Activated naive CD8-positive, alpha-beta T cell treated with anti-CD3 and anti-CD28 coated beads, Interleukin-2, amount 50 U/mL, for 24 hours (primary cell): Measurements from ENCODE around the gene MACROD1.

Experiments
- ATAC-seq: fragments of 150-1000 bp; cut with Tn5 transposase; one replicate; pipeline ENCODE4 v1.10.0; 2021
- DNase-seq: peaks from one replicate; pipeline ENCODE4 v3.0.0; 2021
- H3K27ac Mint-ChIP-seq: one replicate; pipeline ENCODE4 v1.8.0; 2021; ENCODE audit warnings: mild to moderate bottlenecking, mixed read lengths
- H3K27me3 Mint-ChIP-seq: one replicate; pipeline ENCODE4 v1.8.0; 2021; ENCODE audit warnings: mixed read lengths
- H3K36me3 Mint-ChIP-seq: one replicate; pipeline ENCODE4 v1.8.0; 2021; ENCODE audit warnings: low read depth, mixed read lengths
- H3K4me1 Mint-ChIP-seq: one replicate; pipeline ENCODE4 v1.8.0; 2021; ENCODE audit warnings: mixed read lengths
- H3K4me3 Mint-ChIP-seq: one replicate; pipeline ENCODE4 v1.8.0; 2021; ENCODE audit warnings: mild to moderate bottlenecking, moderate library complexity, mixed read lengths
- H3K9me3 Mint-ChIP-seq: one replicate; pipeline ENCODE4 v1.8.0; 2021; ENCODE audit warnings: mixed read lengths

The MACROD1 gene

DNA sequence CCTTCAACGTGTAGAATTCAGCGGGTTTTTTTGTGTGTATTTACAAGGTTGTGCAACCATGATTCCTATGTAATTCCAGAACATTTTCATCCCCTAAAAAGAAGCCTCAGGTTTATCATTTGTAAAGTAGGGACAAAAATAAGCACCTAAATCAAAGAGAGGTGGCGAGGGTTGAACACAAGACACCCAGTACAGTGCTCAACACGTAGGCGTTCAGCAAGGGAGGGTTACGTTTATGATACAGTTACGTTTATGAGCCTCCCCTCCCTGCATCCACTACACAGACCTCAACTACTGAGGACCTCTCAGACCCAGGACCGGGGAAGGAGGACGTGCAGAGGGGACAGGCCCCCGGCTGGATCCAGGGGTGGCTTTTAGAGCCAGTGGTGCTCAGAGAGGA is 85.5 kb downstream of the MACROD1 start:
- H3K27ac Mint-ChIP-seq = no peak overlapping the region
- H3K9me3 Mint-ChIP-seq = no peaks in the 10 kb centered on the region
- ATAC-seq (no peak), DNase-seq (no peak)
- no peaks in the 10 kb centered on the region for H3K4me1 Mint-ChIP-seq
- H3K4me3 Mint-ChIP-seq = no peak overlapping the region
- H3K27me3 Mint-ChIP-seq = no peaks in the 10 kb centered on the region
- H3K36me3 Mint-ChIP-seq = no peaks in the 10 kb centered on the region

DNA sequence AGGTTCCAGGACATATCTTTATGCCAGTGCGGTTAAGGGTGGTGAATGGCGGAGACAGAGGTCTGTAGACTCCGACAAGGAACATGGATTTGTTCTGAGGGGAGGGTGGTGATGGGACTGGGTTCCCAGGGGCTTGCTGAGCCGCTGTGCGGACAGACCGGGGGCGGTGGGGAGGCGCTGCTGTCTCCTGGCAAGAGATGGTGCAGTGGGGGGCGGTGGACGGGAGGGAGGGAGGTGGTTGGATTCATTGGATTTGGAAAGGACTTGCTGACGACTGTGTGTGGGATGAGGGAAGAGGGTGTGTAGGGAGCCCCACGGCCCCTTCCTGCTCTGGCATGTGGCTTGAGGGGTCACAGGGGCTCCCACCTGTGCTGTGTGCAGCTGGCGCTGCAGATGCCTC is 87.0 kb downstream of the MACROD1 start:
- no peak for DNase-seq
- H3K27ac Mint-ChIP-seq = no peak overlapping the region
- H3K9me3 Mint-ChIP-seq = no peaks in the 10 kb centered on the region
- H3K36me3 Mint-ChIP-seq = no peaks in the 10 kb centered on the region
- no peaks in the 10 kb centered on the region for H3K27me3 Mint-ChIP-seq
- no peak for ATAC-seq
- H3K4me1 Mint-ChIP-seq = peaks cover 3% of the 10 kb centered on the region
- H3K4me3 Mint-ChIP-seq = no peak overlapping the region

DNA sequence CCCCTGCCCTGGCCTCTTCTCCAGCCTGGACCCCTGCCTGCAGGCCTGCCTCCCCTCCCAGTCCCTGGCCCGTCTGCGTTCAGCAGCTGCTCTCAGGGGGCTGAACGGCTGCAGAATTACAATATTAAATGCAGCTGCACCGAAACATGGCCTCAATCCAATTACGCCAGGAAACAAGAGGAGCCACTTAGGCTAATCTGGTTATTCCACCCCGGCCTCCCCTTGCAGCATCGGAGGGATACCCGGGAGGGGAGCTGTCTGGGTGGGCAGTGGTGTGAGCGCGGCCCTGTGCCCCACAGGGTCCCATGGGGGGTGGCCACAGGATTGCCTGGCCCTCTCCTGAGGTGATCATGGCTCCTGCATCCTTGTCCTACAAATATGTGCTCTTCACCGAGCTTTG is 87.6 kb downstream of the MACROD1 start:
- no peak for ATAC-seq
- Mint-ChIP-seq H3K9me3 (no peaks in the 10 kb centered on the region), H3K4me3 (no peak overlapping the region), H3K4me1 (peaks cover 3% of the 10 kb centered on the region), H3K36me3 (no peaks in the 10 kb centered on the region), H3K27me3 (no peaks in the 10 kb centered on the region), H3K27ac (no peak overlapping the region)
- no peak for DNase-seq

DNA sequence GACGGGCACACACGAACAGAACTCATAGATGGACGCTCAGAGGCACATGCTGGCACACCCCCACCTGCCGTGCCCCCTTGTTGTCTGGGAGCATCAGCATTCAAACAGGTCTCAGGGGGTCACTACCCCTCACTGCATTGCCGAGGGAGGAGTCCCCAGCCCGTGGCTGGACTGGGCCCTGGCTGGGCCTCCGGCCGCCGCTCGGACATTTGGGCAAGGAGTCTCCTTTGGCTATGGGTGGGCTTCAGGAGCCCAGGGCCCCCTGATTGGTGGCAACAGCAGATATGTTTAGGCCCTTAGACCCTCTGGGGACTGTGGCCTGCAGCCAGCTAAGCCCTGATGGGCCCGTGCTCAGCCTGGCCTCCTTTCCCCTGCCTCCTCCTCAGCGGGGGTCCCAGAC is 88.3 kb downstream of the MACROD1 start:
- H3K9me3 Mint-ChIP-seq = no peaks in the 10 kb centered on the region

DNA sequence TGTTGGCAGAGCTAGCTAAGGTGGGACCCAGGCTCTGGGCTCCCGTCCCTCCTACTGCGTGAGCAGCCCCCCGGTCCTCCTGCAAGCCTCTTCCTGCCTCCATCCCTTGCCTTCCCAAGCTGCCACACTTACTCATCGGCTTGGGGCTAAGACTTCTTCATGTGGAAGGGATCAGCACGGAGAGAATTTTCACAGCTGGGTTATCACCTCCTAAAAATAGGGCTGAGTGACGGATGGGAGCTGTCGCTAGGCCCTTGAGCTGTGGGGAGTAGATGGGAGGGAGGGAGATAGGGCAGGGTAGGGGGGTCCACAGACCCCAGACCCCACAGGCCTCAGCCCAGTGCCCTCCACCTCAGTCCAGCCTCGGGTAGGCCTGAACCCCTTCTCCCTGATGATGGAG is 89.2 kb downstream of the MACROD1 start:
- peaks cover 3% of the 10 kb centered on the region for H3K4me1 Mint-ChIP-seq
- ATAC-seq (no peak), DNase-seq (no peak)
- no peaks in the 10 kb centered on the region for H3K36me3 Mint-ChIP-seq
- no peak overlapping the region for H3K4me3 Mint-ChIP-seq
- no peaks in the 10 kb centered on the region for H3K9me3 Mint-ChIP-seq
- H3K27me3 Mint-ChIP-seq = no peaks in the 10 kb centered on the region
- H3K27ac Mint-ChIP-seq = no peak overlapping the region

More for the DNA sequence above, 88.3 kb downstream of the MACROD1 start:
- Mint-ChIP-seq H3K4me1 (peaks cover 3% of the 10 kb centered on the region), H3K27ac (no peak overlapping the region), H3K4me3 (no peak overlapping the region), H3K27me3 (no peaks in the 10 kb centered on the region), H3K36me3 (no peaks in the 10 kb centered on the region)
- no peak for ATAC-seq
- no peak for DNase-seq

DNA sequence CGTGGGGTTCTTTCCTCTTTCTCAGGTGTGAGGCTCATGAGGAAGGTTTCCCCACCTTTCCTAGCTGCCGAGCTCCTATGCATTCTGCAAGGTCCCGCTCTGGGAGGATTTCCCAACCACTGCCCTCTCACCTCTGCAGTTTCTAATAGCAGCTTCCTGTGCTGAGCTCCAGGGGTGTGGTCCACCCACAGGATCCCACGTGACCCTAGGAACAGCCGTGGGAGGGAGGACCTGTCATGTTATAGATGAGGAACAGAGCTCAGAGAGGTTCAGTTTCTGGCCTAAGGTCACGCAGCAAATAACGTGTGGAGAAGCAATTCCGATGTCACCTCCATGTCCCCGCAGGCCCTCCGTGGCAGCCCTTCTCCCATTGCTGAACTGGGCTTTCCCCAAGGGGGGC is 91.7 kb downstream of the MACROD1 start:
- H3K27ac Mint-ChIP-seq = no peak overlapping the region
- H3K27me3 Mint-ChIP-seq = no peaks in the 10 kb centered on the region
- ATAC-seq (no peak), DNase-seq (no peak)
- no peak overlapping the region for H3K4me3 Mint-ChIP-seq
- H3K9me3 Mint-ChIP-seq = no peaks in the 10 kb centered on the region
- peaks cover 3% of the 10 kb centered on the region for H3K4me1 Mint-ChIP-seq
- no peaks in the 10 kb centered on the region for H3K36me3 Mint-ChIP-seq

DNA sequence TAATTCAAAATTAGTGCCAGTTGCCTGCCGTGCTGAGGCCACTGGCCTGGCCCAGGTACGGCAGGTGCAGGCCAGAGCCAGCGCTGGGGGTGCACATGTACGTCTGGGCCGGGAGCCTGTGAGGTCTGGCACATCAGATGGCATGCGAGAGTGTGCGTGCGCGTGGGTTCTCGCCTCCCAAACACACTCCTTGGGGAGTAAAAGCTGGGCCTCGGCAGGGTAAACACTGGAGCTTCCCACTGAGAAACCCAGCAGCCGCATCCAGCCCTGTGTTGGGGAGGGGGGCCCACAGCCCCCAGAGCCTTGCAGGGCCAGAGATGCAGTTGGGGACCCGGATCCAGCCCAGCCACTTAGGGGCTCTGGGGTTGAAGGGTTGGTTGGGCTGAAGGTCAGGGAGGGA is 92.4 kb downstream of the MACROD1 start:
- H3K36me3 Mint-ChIP-seq = no peaks in the 10 kb centered on the region
- DNase-seq (no peak), ATAC-seq (no peak)
- H3K4me3 Mint-ChIP-seq = no peak overlapping the region
- H3K27ac Mint-ChIP-seq = no peak overlapping the region
- peaks cover 3% of the 10 kb centered on the region for H3K4me1 Mint-ChIP-seq
- no peaks in the 10 kb centered on the region for H3K9me3 Mint-ChIP-seq
- H3K27me3 Mint-ChIP-seq = no peaks in the 10 kb centered on the region

DNA sequence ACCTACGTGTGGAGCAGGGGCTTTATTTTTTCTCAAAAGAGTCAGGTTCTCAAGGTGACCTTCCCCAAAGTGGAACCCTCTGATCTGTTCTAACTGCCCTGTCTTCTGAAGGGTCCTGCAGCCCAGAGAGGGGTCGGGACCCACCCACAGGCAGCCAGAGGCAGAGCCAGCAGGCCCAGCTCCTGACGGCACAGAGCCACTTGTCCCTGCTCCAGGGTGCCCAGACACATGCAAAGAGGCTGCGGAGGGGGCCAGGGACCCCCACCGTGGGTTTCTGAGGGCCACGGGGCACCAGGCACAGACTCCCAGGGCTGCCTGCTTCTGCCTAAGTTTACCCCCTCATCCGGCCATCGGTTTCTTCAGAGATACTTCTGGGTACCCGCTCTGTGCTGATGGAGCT is 93.0 kb downstream of the MACROD1 start:
- no peaks in the 10 kb centered on the region for H3K27me3 Mint-ChIP-seq
- H3K27ac Mint-ChIP-seq = no peak overlapping the region
- H3K36me3 Mint-ChIP-seq = no peaks in the 10 kb centered on the region
- H3K9me3 Mint-ChIP-seq = no peaks in the 10 kb centered on the region
- no peak overlapping the region for H3K4me3 Mint-ChIP-seq
- DNase-seq = no peak
- H3K4me1 Mint-ChIP-seq = peaks cover 3% of the 10 kb centered on the region
- no peak for ATAC-seq

DNA sequence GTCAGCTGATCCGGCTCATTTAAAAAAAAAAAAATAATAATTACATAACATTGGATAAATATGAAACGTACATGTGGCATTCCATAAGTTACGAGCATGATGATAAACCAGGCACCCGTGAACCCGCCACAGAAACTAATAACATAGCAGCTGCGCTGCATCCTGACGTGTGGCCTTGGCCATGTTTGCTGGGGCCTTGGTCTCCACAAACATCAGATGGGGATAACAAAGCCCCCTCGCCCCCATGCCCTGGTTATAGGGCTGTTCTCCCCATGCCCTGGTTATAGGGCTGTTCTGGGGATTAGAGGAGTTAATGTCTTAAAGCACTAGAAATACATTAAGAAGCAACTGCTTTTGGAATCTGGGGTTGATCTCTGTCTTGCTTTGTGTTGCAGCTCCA is 93.5 kb downstream of the MACROD1 start:
- Mint-ChIP-seq H3K4me1 (peaks cover 3% of the 10 kb centered on the region), H3K4me3 (no peak overlapping the region), H3K9me3 (no peaks in the 10 kb centered on the region), H3K27ac (no peak overlapping the region), H3K27me3 (no peaks in the 10 kb centered on the region), H3K36me3 (no peaks in the 10 kb centered on the region)
- ATAC-seq (no peak), DNase-seq (no peak)

DNA sequence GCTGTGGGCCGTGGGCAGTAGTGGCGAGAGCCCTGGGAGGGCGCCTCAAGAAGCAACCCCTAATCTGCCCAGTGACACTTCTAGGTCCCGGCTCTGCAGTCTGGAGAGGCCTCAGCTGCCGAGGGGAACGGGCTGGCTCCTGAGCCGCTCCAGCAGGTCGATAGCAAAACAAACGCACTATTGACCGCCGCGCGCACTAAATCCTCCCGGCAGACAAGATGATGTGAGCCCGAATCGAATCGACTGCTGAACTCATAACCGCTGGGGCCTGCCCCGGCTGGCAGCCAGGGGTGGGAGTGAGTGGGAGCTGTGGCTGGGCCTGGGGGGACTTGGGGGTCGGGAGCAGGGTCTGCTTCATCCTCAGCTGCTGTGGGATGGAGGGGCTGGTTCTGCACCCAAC is 94.1 kb downstream of the MACROD1 start:
- ATAC-seq = no peak
- H3K36me3 Mint-ChIP-seq = no peaks in the 10 kb centered on the region
- H3K27ac Mint-ChIP-seq = no peak overlapping the region
- DNase-seq = no peak
- H3K27me3 Mint-ChIP-seq = no peaks in the 10 kb centered on the region
- peaks cover 3% of the 10 kb centered on the region for H3K4me1 Mint-ChIP-seq
- no peaks in the 10 kb centered on the region for H3K9me3 Mint-ChIP-seq
- no peak overlapping the region for H3K4me3 Mint-ChIP-seq

DNA sequence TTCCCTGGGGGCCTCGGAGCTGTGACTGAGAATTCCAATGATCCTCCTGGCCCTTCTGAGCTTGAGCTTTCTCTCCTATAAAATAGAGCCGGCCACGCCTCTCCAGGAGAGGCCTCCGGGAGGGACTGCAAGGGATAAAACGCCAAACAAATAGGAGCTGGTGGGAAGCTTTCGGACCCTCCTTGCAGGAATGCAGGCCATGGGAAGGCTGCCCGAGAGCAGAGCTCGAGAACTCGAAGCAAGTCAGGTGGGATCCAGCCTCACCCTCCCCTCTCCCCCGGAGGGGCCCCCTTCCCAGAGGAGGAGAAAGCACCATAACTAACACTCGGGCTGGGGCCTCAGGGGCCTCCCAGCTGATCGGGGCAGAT is 95.6 kb downstream of the MACROD1 start:
- H3K36me3 Mint-ChIP-seq = no peaks in the 10 kb centered on the region
- no peaks in the 10 kb centered on the region for H3K27me3 Mint-ChIP-seq
- DNase-seq = no peak
- ATAC-seq = no peak
- no peak overlapping the region for H3K4me3 Mint-ChIP-seq
- no peak overlapping the region for H3K27ac Mint-ChIP-seq
- peaks cover 3% of the 10 kb centered on the region for H3K4me1 Mint-ChIP-seq
- no peaks in the 10 kb centered on the region for H3K9me3 Mint-ChIP-seq

DNA sequence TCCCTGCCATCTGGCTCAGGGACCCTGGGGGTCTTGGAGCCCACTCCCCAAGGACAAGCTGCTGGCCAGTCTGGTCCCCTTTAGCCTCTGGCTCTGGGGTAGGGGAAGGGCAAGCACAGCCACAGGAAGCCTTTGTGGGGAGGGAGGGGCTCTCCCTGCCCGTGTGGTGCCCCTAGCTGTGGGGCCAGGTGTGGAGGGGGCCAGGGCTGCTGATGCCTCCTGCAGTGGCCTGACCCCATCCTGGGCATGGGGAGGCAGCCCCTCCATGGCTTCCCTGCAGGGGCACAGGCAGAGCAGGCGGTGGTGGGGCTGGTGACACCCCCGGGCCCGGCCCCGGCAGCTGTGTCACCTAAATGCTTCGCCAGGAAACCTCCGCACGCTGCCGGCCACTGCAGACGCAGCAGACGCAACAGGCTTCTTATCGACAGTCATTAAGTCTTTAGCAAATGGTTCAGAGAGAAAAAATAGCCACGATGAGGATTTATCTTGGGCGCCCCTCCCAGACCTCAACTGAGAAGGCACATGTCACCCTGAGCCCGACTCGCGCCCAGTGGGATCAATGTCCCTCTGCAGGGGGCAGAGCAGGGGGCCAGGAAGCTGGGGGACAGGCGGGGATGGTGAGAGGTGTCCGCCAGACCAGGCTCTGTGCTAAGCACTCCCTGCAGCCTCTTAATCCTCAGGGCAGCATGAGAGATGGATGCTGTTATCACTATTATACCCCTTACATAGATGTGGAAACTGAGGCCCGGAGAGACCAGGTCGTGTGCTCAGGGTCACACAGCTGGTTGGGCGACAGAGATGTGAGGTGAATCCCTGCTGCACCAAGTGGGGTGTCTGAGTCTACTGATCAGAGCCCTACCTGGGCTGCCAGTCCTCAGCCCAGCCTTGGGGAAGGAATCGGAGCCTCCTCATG is 96.3 kb downstream of the MACROD1 start:
- Mint-ChIP-seq H3K36me3 (peaks cover 2% of the 10 kb centered on the region), H3K4me3 (no peak overlapping the region), H3K27me3 (no peaks in the 10 kb centered on the region), H3K9me3 (no peaks in the 10 kb centered on the region), H3K4me1 (peaks cover 3% of the 10 kb centered on the region), H3K27ac (no peak overlapping the region)
- no peak for ATAC-seq
- no peak for DNase-seq

DNA sequence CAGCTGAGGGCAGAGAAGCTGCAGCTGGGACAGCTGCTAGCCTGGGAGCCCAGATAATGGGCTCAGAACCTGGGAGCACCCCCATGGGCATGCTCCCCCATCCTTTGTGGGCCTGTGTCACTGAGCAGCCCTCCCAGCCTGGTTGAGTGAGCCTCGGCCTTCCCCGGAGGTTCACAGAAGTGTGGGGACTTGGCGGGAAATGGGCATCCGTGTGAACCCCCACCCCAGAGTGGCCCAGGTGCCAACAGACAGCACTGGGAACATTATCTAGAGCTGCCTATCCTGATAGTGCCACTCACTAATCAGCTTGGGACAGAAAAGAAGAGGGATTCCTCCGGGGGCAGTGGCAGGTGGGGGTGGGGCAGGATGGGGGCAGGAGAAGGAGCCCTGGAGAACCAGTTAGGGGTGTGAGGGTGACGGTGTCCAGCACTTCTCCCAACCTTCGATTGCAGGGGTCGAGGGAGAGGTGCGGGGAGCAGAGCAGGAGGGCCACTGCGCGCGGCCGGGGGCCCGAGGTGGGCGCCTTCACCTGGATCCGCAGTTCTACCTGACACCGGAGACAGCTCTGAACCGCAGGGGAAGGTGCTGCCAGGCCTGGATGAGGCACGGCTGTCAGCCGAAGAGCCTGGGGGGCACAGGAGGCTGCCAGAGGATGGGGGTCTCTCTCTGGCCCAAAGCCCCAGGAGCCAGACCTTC is 97.1 kb downstream of the MACROD1 start:
- H3K4me3 Mint-ChIP-seq = no peak overlapping the region
- H3K27me3 Mint-ChIP-seq = no peaks in the 10 kb centered on the region
- ATAC-seq (no peak), DNase-seq (no peak)
- H3K36me3 Mint-ChIP-seq = peaks cover 2% of the 10 kb centered on the region
- H3K9me3 Mint-ChIP-seq = no peaks in the 10 kb centered on the region
- H3K27ac Mint-ChIP-seq = no peak overlapping the region
- H3K4me1 Mint-ChIP-seq = no peaks in the 10 kb centered on the region

DNA sequence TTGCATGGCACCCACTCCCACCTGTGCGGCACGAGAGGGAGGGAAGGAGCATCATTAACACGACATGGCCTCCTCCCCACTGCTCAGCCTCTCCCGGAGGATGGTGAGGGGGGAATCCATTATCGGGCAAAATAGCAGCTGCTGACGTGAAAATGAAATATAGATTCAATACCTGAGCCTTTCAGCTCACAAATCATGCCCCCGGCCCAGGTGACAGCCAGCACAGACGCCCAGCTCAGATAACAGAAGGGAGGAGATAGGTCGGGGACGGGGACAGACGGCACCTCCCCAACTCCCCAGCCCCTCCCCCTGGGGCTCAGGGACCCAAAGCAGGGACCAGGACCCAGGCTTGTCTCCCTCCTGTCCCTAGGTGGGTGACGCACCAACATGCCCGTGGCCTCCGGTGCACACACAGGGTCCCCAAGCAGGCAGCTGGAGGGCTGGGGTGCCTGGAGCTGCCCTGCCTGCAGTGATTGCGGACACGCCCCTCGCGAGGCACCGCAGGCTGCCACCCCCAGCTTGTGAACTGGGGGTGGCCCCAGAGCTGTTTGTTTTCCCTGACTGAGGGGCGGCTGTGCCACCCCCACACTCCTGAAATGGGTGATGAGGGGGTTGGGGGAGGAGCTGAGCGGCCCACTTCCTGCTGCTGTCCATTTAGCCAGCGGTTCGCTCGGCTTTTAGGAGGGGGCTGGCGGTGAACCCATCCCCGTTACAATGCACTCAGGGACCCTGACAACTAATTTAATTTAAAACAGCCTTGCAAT is 98.5 kb downstream of the MACROD1 start:
- Mint-ChIP-seq H3K27me3 (peaks cover 5% of the 10 kb centered on the region), H3K9me3 (no peaks in the 10 kb centered on the region), H3K4me3 (no peak overlapping the region), H3K4me1 (no peaks in the 10 kb centered on the region), H3K27ac (no peak overlapping the region), H3K36me3 (peaks cover 2% of the 10 kb centered on the region)
- DNase-seq = no peak
- no peak for ATAC-seq

DNA sequence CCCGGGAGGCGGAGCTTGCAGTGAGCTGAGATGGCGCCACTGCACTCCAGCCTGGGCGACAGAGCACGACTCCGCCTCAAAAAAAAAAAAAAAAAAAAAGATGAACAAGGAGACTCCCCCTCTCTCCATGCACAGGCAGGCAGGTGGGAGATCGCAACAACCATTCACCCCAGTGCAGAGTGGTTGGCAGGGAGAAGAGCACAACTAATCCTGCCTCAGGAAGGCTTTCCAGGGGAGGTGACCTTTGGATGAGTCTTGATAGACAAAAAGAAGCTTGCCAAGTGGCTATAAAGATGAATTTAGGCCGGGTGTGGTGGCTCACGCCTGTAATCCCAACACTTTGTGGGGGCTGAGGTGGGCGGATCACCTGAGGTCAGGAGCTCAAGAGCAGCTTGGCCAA is 100.2 kb downstream of the MACROD1 start:
- peaks cover 2% of the 10 kb centered on the region for H3K36me3 Mint-ChIP-seq
- peaks cover 7% of the 10 kb centered on the region for H3K4me1 Mint-ChIP-seq
- H3K4me3 Mint-ChIP-seq = no peak overlapping the region
- peaks cover 17% of the 10 kb centered on the region for H3K27me3 Mint-ChIP-seq
- ATAC-seq (no peak), DNase-seq (no peak)
- no peaks in the 10 kb centered on the region for H3K9me3 Mint-ChIP-seq
- no peak overlapping the region for H3K27ac Mint-ChIP-seq
